Left colon (tissue), 2 donors: ENCODE measurements around the gene SKOR2. TPM values are rescaled to one million over a fixed set of nuclear protein-coding genes. Genes with fewer than 3 reads are reported as not detected.
"Not testable (repeated sequence)": the region's sequence is repeated elsewhere in the genome, so short reads cannot be mapped to it uniquely, and the experiment has no call there.

Source experiments
- ATAC-seq: fragments of 200-7000 bp; cut with Tn5 transposase; one replicate; pipeline ENCODE4 v1.9.1; 2020; ENCODE audit warnings: mild to moderate bottlenecking, moderate library complexity
- DNase-seq, 2 donors: peaks; one replicate each; pipeline ENCODE4 v3.0.0-alpha.2; 2020
- intact Hi-C, 2 donors: fragments of 100-400 bp; cut with DNase I in 1 of 2; cut with micrococcal nuclease in 1 of 2; formaldehyde crosslinking; loops; one replicate each; pipeline versions ENCODE4 v1.11.2 to v1.14.0; 2022; cut with DNase I, micrococcal nuclease
- total RNA-seq, 2 donors: library from RNA; stranded (reverse); fragmentation: NEBNext Ultra II Directional; extraction: Animal tissue kit (Norgen Biotek cat#: 25700); gene quantifications; one replicate each; pipeline ENCODE4 v1.2.1, GENCODE V29; 2021
- donor health status: DM: no; HTN: no; CAD: no.
- donor health status: DM: yes; HTN: yes; CAD: no.

Gene SKOR2
- total RNA-seq, 2 donors from 2014 or later: not detected

- ATAC-seq: no peak
- intact Hi-C loops: no loop called here
- DNase-seq: no peak
These were observed 91.2 kb downstream of the SKOR2 start for GRCh38 chr18:47160256-47160655.

DNA sequence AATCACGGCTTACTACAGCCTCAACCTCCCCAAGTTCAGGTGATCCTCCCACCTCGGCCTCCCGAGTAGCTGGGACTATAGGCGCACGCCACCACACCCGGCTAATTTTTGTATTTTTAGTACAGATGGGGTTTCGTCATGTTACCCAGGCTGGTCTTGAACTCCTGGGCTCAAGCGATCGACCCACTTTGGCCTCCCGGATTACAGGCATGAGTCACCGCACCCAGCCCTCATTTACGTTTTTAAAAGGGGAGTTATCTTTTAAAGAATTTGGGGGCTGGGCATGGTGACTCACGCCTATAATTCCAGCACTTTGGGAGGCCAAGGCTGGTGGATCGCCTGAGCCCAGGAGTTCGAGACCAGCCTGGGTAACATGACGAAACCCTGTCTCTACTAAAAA lies 93.1 kb downstream of the SKOR2 start:
- DNase-seq, ATAC-seq, intact Hi-C loops: not testable (repeated sequence)

Other genes starting within 250 kb of the SKOR2 start
- gene ELOA2, start 216.0 kb downstream of the SKOR2 start, total RNA-seq: not detected
- 10 to 100 TPM; 34.5 to 40.1 TPM for gene HDHD2, start 101.2 kb downstream of the SKOR2 start, total RNA-seq
- 10 to 100 TPM; 10.4 to 11.0 TPM for gene IER3IP1, start 75.3 kb downstream of the SKOR2 start, total RNA-seq